Measurements from ENCODE around the gene GNAS. TPM values are rescaled to one million over a fixed set of nuclear protein-coding genes. Genes with fewer than 3 reads are reported as not detected.

The GNAS gene
- total RNA-seq, 1 donor from 2014 or later: 2,003 TPM

DNA sequence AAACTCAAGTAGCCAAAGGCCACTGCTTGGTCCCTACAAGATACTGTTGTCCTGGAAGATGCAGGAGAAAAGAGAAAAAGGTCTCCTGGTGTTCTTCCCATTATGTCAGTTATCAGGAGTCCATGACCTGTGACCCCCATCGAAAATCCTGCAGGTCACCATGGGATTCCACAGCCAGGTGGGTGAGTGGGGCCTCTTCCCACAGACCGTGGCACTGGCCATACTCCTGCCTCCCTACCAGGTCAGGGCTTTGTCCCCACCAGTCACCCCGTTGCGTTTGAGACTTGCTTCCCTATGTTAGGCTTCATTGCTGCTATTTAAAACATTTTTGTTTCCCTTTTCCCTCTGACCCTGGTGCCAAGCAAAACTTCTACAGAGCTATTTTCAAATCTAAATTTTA lies 60.6 kb downstream of the GNAS start:
- TF ChIP-seq, protein P1, sequence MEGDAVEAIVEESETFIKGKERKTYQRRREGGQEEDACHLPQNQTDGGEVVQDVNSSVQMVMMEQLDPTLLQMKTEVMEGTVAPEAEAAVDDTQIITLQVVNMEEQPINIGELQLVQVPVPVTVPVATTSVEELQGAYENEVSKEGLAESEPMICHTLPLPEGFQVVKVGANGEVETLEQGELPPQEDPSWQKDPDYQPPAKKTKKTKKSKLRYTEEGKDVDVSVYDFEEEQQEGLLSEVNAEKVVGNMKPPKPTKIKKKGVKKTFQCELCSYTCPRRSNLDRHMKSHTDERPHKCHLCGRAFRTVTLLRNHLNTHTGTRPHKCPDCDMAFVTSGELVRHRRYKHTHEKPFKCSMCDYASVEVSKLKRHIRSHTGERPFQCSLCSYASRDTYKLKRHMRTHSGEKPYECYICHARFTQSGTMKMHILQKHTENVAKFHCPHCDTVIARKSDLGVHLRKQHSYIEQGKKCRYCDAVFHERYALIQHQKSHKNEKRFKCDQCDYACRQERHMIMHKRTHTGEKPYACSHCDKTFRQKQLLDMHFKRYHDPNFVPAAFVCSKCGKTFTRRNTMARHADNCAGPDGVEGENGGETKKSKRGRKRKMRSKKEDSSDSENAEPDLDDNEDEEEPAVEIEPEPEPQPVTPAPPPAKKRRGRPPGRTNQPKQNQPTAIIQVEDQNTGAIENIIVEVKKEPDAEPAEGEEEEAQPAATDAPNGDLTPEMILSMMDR (IDR thresholded peaks at IDR 0.05; ENCODE audit: insufficient read depth, low read depth, low read length): no peak
- no peak for TF ChIP-seq EZH2 (IDR thresholded peaks at IDR 0.05; ENCODE audit: insufficient read depth, low read length)
- H3K27me3 ChIP-seq (ENCODE audit: insufficient read depth, low read length): no peaks in the 10 kb centered on the region
- FAIRE-seq: no peak
- H3K4me3 ChIP-seq (ENCODE audit: insufficient read depth, low read depth, low read length): no peak overlapping the region
- H3K4me2 ChIP-seq (ENCODE audit: low read length): no peak overlapping the region
- no peak overlapping the region for H3K27ac ChIP-seq (ENCODE audit: low read depth, low read length)
- Mint-ChIP-seq H3K27me3 (ENCODE audit: low read depth, unreplicated experiment) (no peaks in the 10 kb centered on the region), H3K9me3 (ENCODE audit: unreplicated experiment) (no peaks in the 10 kb centered on the region), H3K4me1 (ENCODE audit: low read depth, unreplicated experiment) (peaks cover 16% of the 10 kb centered on the region), H3K27ac (ENCODE audit: unreplicated experiment) (no peak overlapping the region), H3K36me3 (ENCODE audit: low read depth, unreplicated experiment) (peaks cover 34% of the 10 kb centered on the region), H3K4me3 (ENCODE audit: unreplicated experiment) (no peak overlapping the region)
- peaks cover 34% of the 10 kb centered on the region for H4K20me1 ChIP-seq (ENCODE audit: insufficient read depth, low read length)
- no peak for DNase-seq (ENCODE audit: low read depth)
- peaks cover 6% of the 10 kb centered on the region for H3K4me1 ChIP-seq (ENCODE audit: insufficient read depth, low read length)
- H3K9ac ChIP-seq (ENCODE audit: low read length): no peak overlapping the region
- no peaks in the 10 kb centered on the region for H3K9me3 ChIP-seq (ENCODE audit: insufficient read depth, low read depth, low read length)
- H2AFZ ChIP-seq (ENCODE audit: low read depth, low read length): no peak overlapping the region
- peaks cover 44% of the 10 kb centered on the region for H3K36me3 ChIP-seq (ENCODE audit: insufficient read depth, low read length)
- H3K79me2 ChIP-seq (ENCODE audit: insufficient read depth, low read length): peaks cover 13% of the 10 kb centered on the region

DNA sequence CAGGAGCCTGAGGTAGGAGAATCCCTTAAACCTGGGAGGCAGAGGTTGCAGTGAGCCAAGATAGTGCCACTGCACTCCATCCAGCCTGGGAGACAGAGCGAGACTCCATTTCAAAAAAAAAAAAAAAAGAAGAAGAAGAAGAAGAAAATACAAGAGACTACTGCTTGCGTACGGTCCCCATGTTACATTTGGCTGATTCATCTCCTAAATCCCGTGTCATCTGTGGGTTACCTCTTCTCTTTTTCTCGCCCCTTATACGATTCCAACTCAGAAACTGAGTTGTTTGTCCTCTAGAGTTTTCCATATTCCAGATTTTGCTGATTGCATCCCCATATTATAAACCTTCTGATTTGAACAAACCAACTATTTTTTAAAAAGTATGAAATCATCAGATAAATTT lies 66.1 kb downstream of the GNAS start:
- Histone ChIP-seq H3K27ac (ENCODE audit: low read depth, low read length) (no peak overlapping the region), H3K27me3 (ENCODE audit: insufficient read depth, low read length) (no peaks in the 10 kb centered on the region), H3K79me2 (ENCODE audit: insufficient read depth, low read length) (no peaks in the 10 kb centered on the region), H3K4me1 (ENCODE audit: insufficient read depth, low read length) (no peaks in the 10 kb centered on the region), H3K36me3 (ENCODE audit: insufficient read depth, low read length) (no peaks in the 10 kb centered on the region), H3K9me3 (ENCODE audit: insufficient read depth, low read depth, low read length) (no peaks in the 10 kb centered on the region), H3K9ac (ENCODE audit: low read length) (no peak overlapping the region), H3K4me3 (ENCODE audit: insufficient read depth, low read depth, low read length) (no peak overlapping the region), H4K20me1 (ENCODE audit: insufficient read depth, low read length) (no peaks in the 10 kb centered on the region), H3K4me2 (ENCODE audit: low read length) (no peak overlapping the region), H2AFZ (ENCODE audit: low read depth, low read length) (no peak overlapping the region)
- Mint-ChIP-seq H3K27me3 (ENCODE audit: low read depth, unreplicated experiment) (no peaks in the 10 kb centered on the region), H3K27ac (ENCODE audit: unreplicated experiment) (no peak overlapping the region), H3K4me3 (ENCODE audit: unreplicated experiment) (no peak overlapping the region), H3K36me3 (ENCODE audit: low read depth, unreplicated experiment) (no peaks in the 10 kb centered on the region), H3K4me1 (ENCODE audit: low read depth, unreplicated experiment) (no peaks in the 10 kb centered on the region), H3K9me3 (ENCODE audit: unreplicated experiment) (no peaks in the 10 kb centered on the region)
- TF ChIP-seq, protein P1 (IDR thresholded peaks at IDR 0.05; ENCODE audit: insufficient read depth, low read depth, low read length): no peak
- TF ChIP-seq EZH2 (IDR thresholded peaks at IDR 0.05; ENCODE audit: insufficient read depth, low read length): no peak
- FAIRE-seq (no peak), DNase-seq (ENCODE audit: low read depth) (no peak)

DNA sequence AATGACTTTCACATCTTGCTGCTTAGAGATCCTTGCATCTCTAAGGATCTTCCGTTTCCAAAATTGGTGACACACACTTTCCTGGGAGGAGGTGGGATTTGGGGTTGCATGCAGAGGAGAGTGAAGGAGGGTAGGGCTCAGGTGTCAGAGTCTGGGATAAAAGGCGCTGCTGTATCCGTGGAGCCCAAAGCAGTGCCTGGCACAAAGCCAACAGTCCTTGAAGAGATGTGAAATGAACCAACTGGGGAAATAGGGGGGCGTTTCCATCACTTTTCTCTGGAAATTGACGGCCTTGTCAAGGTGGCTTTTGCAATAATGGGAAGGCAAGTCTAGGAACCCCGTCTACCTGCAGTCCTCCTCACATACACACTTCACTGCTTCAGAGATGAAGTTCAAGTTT lies 69.0 kb downstream of the GNAS start:
- no peaks in the 10 kb centered on the region for H3K4me1 Mint-ChIP-seq (ENCODE audit: low read depth, unreplicated experiment)
- Histone ChIP-seq H3K9me3 (ENCODE audit: insufficient read depth, low read depth, low read length) (no peaks in the 10 kb centered on the region), H4K20me1 (ENCODE audit: insufficient read depth, low read length) (no peaks in the 10 kb centered on the region), H3K27me3 (ENCODE audit: insufficient read depth, low read length) (no peaks in the 10 kb centered on the region), H3K36me3 (ENCODE audit: insufficient read depth, low read length) (no peaks in the 10 kb centered on the region), H3K4me3 (ENCODE audit: insufficient read depth, low read depth, low read length) (no peak overlapping the region), H2AFZ (ENCODE audit: low read depth, low read length) (no peak overlapping the region), H3K4me2 (ENCODE audit: low read length) (no peak overlapping the region), H3K27ac (ENCODE audit: low read depth, low read length) (no peak overlapping the region), H3K79me2 (ENCODE audit: insufficient read depth, low read length) (no peaks in the 10 kb centered on the region), H3K4me1 (ENCODE audit: insufficient read depth, low read length) (no peaks in the 10 kb centered on the region), H3K9ac (ENCODE audit: low read length) (no peak overlapping the region)
- H3K27me3 Mint-ChIP-seq (ENCODE audit: low read depth, unreplicated experiment): peaks cover under 1% of the 10 kb centered on the region
- H3K27ac Mint-ChIP-seq (ENCODE audit: unreplicated experiment): no peak overlapping the region
- H3K4me3 Mint-ChIP-seq (ENCODE audit: unreplicated experiment): no peak overlapping the region
- FAIRE-seq: no peak
- TF ChIP-seq, protein P1 (IDR thresholded peaks at IDR 0.05; ENCODE audit: insufficient read depth, low read depth, low read length): no peak
- no peak for TF ChIP-seq EZH2 (IDR thresholded peaks at IDR 0.05; ENCODE audit: insufficient read depth, low read length)
- no peak for DNase-seq (ENCODE audit: low read depth)
- no peaks in the 10 kb centered on the region for H3K36me3 Mint-ChIP-seq (ENCODE audit: low read depth, unreplicated experiment)
- H3K9me3 Mint-ChIP-seq (ENCODE audit: unreplicated experiment): no peaks in the 10 kb centered on the region
